Neuronal stem cell (in vitro differentiated cells): ENCODE results near the gene AVL9.

Source experiments
- DNase-seq: peaks from one replicate; pipeline ENCODE4 v3.0.0-alpha.2; 2013; ENCODE audit warnings: low spot score
- H2AFZ ChIP-seq: one replicate; pipeline ENCODE4 v1.6.1; 2013; ENCODE audit warnings: mild to moderate bottlenecking, low read length, inconsistent platforms
- H2AK5ac ChIP-seq: 2 replicates; pipeline ENCODE4 v1.6.1; 2013; ENCODE audit warnings: low read depth, mild to moderate bottlenecking, inconsistent platforms, low read length, moderate library complexity, mixed read lengths
- H2BK120ac ChIP-seq: 2 replicates; pipeline ENCODE4 v1.6.1; 2013; ENCODE audit warnings: low read depth, mild to moderate bottlenecking, inconsistent platforms, low read length, moderate library complexity, mixed read lengths
- H2BK12ac ChIP-seq: one replicate; pipeline ENCODE4 v1.6.1; 2013; ENCODE audit warnings: low read length, inconsistent platforms
- H2BK15ac ChIP-seq: 2 replicates; pipeline ENCODE4 v1.6.1; 2013; ENCODE audit warnings: mild to moderate bottlenecking, low read length, inconsistent platforms, mixed read lengths
- H2BK5ac ChIP-seq: one replicate; pipeline ENCODE4 v1.6.1; 2013; ENCODE audit warnings: inconsistent platforms, mild to moderate bottlenecking, low read length, moderate library complexity
- H3K14ac ChIP-seq: one replicate; pipeline ENCODE4 v1.6.1; 2013; ENCODE audit warnings: low read length, inconsistent platforms
- H3K18ac ChIP-seq: 2 replicates; pipeline ENCODE4 v1.6.1; 2013; ENCODE audit warnings: low read length, inconsistent platforms
- H3K23ac ChIP-seq: 2 replicates; pipeline ENCODE4 v1.6.1; 2013; ENCODE audit warnings: low read depth, mild to moderate bottlenecking, mixed read lengths, low read length, inconsistent platforms; ENCODE audit not compliant: poor library complexity
- H3K27ac ChIP-seq: replicated peaks from 3 replicates; pipeline ENCODE4 v1.5.1; 2013; ENCODE audit warnings: low read length, inconsistent platforms
- H3K27me3 ChIP-seq, 3 experiments: 2 replicates each; pipeline ENCODE4 v1.6.1; 2013; ENCODE audit warnings: low read length in 3 of 3, mild to moderate bottlenecking in 2 of 3, inconsistent platforms in 1 of 3, low read depth in 1 of 3, mixed read lengths in 1 of 3, moderate library complexity in 1 of 3; ENCODE audit not compliant: control insufficient read depth in 3 of 3, insufficient read depth in 3 of 3
- H3K36me3 ChIP-seq, 2 donors: replicated peaks in 1 of 2; 2 replicates each; pipeline ENCODE4 v1.6.1; 2013; ENCODE audit warnings: low read length in 2 of 2; ENCODE audit not compliant: control insufficient read depth in 2 of 2, insufficient read depth in 2 of 2
- H3K4ac ChIP-seq: 2 replicates; pipeline ENCODE4 v1.6.1; 2013; ENCODE audit warnings: inconsistent platforms, mild to moderate bottlenecking, low read length, moderate library complexity
- H3K4me1 ChIP-seq, 2 donors: 1 replicate in 1 of 2; 2 replicates in 1 of 2; pipeline ENCODE4 v1.6.1; 2013; ENCODE audit warnings: low read length in 2 of 2, low read depth in 1 of 2; ENCODE audit not compliant: control insufficient read depth in 2 of 2, insufficient read depth in 1 of 2
- H3K4me2 ChIP-seq: one replicate; pipeline ENCODE4 v1.6.1; 2013; ENCODE audit warnings: mild to moderate bottlenecking, low read length, inconsistent platforms; ENCODE audit not compliant: insufficient read depth, poor library complexity, severe bottlenecking
- H3K4me3 ChIP-seq, 2 donors: 2 replicates each; pipeline ENCODE4 v1.5.1; 2013; ENCODE audit warnings: low read length in 2 of 2, mild to moderate bottlenecking in 2 of 2, inconsistent platforms in 1 of 2, moderate library complexity in 1 of 2
- H3K79me1 ChIP-seq: one replicate; pipeline ENCODE4 v1.6.1; 2013; ENCODE audit warnings: low read depth, mild to moderate bottlenecking, inconsistent platforms, low read length, moderate library complexity
- H3K9ac ChIP-seq: one replicate; pipeline ENCODE4 v1.6.1; 2013; ENCODE audit warnings: mild to moderate bottlenecking, low read depth, low read length, inconsistent platforms; ENCODE audit not compliant: poor library complexity
- H3K9me3 ChIP-seq, 2 donors: replicated peaks in 1 of 2; 2 replicates each; pipeline versions ENCODE3 to v1.6.1; 2013; ENCODE audit warnings: low read length in 2 of 2, mild to moderate bottlenecking in 2 of 2, inconsistent platforms in 1 of 2, low read depth in 1 of 2, mixed read lengths in 1 of 2, moderate library complexity in 1 of 2; ENCODE audit not compliant: control insufficient read depth in 2 of 2, insufficient read depth in 1 of 2
- H4K8ac ChIP-seq: one replicate; pipeline ENCODE4 v1.6.1; 2013; ENCODE audit warnings: low read depth, mild to moderate bottlenecking, inconsistent platforms, low read length, moderate library complexity
- H4K91ac ChIP-seq: one replicate; pipeline ENCODE4 v1.6.1; 2013; ENCODE audit warnings: low read length, low read depth, mild to moderate bottlenecking, inconsistent platforms; ENCODE audit not compliant: poor library complexity
- WGBS, 2 donors: extraction: QIAGEN DNeasy Blood & Tissue Kit; methylation state at CpG; one replicate each; pipeline ENCODE4 v1.1.7; 2013; ENCODE audit warnings: missing lambda C conversion rate in 2 of 2, mixed read lengths in 1 of 2; ENCODE audit not compliant: insufficient read length in 2 of 2, insufficient replicate concordance in 1 of 2; ENCODE audit errors: extremely low coverage in 2 of 2; 5-methylcytosine and 5-hydroxymethylcytosine counted together

AVL9 gene

GRCh38 chr7:32481176-32481575 lies 14.1 kb upstream of the AVL9 start:
- Histone ChIP-seq H3K4me2 (no peak overlapping the region), H3K36me3 (peaks cover 0 to 14% of the 10 kb centered on the region in 2 donors), H2BK12ac (no peak overlapping the region), H3K4ac (no peak overlapping the region), H3K9ac (no peak overlapping the region), H3K9me3 (no peaks in the 10 kb centered on the region), H3K14ac (no peak overlapping the region), H3K27me3 (no peaks in the 10 kb centered on the region), H3K18ac (no peak overlapping the region), H2AK5ac (no peak overlapping the region), H3K4me3 (no peak overlapping the region), H2AFZ (no peak overlapping the region), H2BK5ac (no peak overlapping the region), H4K91ac (no peak overlapping the region), H3K4me1 (peaks cover 0 to 2% of the 10 kb centered on the region in 2 donors), H2BK120ac (no peak overlapping the region), H3K79me1 (no peaks in the 10 kb centered on the region), H3K23ac (no peak overlapping the region), H3K27ac (no peak overlapping the region), H4K8ac (no peak overlapping the region), H2BK15ac (no peak overlapping the region)
- DNase-seq = no peak
- no CpG with 5 or more reads among the region's 1 CpG for WGBS, 2 donors

- Histone ChIP-seq H2AK5ac (no peak overlapping the region), H3K36me3 (peaks cover 0 to 21% of the 10 kb centered on the region in 2 donors), H3K23ac (no peak overlapping the region), H3K14ac (no peak overlapping the region), H4K8ac (no peak overlapping the region), H2BK120ac (no peak overlapping the region), H4K91ac (no peak overlapping the region), H2BK15ac (no peak overlapping the region), H2BK12ac (no peak overlapping the region), H3K27me3 (no peaks in the 10 kb centered on the region), H3K9me3 (no peaks in the 10 kb centered on the region), H3K4ac (no peak overlapping the region), H3K4me2 (no peak overlapping the region), H3K4me3 (no peak overlapping the region), H3K27ac (no peak overlapping the region), H3K9ac (no peak overlapping the region), H2AFZ (no peak overlapping the region), H3K4me1 (peaks cover 0 to 2% of the 10 kb centered on the region in 2 donors), H3K18ac (no peak overlapping the region), H2BK5ac (no peak overlapping the region), H3K79me1 (no peaks in the 10 kb centered on the region)
- DNase-seq = no peak
- WGBS, 2 donors = no CpG with 5 or more reads among the region's 3 CpGs
Measured at GRCh38 chr7:32481921-32482320, 13.4 kb upstream of the AVL9 start.

- DNase-seq = no peak
- no CpG with 5 or more reads among the region's 9 CpGs for WGBS, 2 donors
Measured at GRCh38 chr7:32489788-32490126, 5.5 kb upstream of the AVL9 start.

GRCh38 chr7:32490127-32490796 lies 5.0 kb upstream of the AVL9 start, which contains the start of gene LSM5:
Gene LSM5 (minus strand): TSS chr7:32490380. CDS start chr7:32490365, 15 bp downstream.
- Histone ChIP-seq H3K4ac (no peak within 1 kb of the TSS), H4K8ac (no peak within 1 kb of the TSS), H3K27ac (peak within 1 kb of the TSS; percentile 80), H3K27me3 (no peaks in the 10 kb centered on the region), H3K9ac (peak within 1 kb of the TSS; percentile 96), H4K91ac (no peak within 1 kb of the TSS), H2BK5ac (no peak within 1 kb of the TSS), H3K23ac (no peak within 1 kb of the TSS), H2BK15ac (no peak within 1 kb of the TSS), H3K14ac (no peak within 1 kb of the TSS), H2AFZ (peak within 1 kb of the TSS; percentile 91), H2AK5ac (no peak within 1 kb of the TSS), H3K36me3 (peaks cover 6 to 37% of the 10 kb centered on the region in 2 donors), H3K9me3 (no peaks in the 10 kb centered on the region), H3K18ac (peak within 1 kb of the TSS; percentile 92), H2BK120ac (peak within 1 kb of the TSS; percentile 66), H3K4me1 (peaks cover 0 to 1% of the 10 kb centered on the region in 2 donors), H3K79me1 (no peaks in the 10 kb centered on the region), H3K4me2 (peak within 1 kb of the TSS; percentile 80), H2BK12ac (no peak within 1 kb of the TSS), H3K4me3 (peak within 1 kb of the TSS; percentile 82 to 96)
- WGBS, 2 donors = no CpG with 5 or more reads among the region's 38 CpGs
- peak; percentile 82 for DNase-seq

More at GRCh38 chr7:32489788-32490126, 5.5 kb upstream of the AVL9 start:
- Histone ChIP-seq H3K4me1 (peaks cover 0 to 1% of the 10 kb centered on the region in 2 donors), H4K8ac (no peak overlapping the region), H3K27ac (peak overlapping the region; percentile 80), H3K36me3 (peaks cover 6 to 42% of the 10 kb centered on the region in 2 donors), H2BK120ac (no peak overlapping the region), H2BK12ac (no peak overlapping the region), H3K27me3 (no peaks in the 10 kb centered on the region), H3K4ac (no peak overlapping the region), H2AK5ac (no peak overlapping the region), H3K4me3 (peak overlapping the region; percentile 82 to 96), H3K9ac (peak overlapping the region; percentile 96), H3K79me1 (no peaks in the 10 kb centered on the region), H3K14ac (no peak overlapping the region), H2BK5ac (no peak overlapping the region), H3K18ac (no peak overlapping the region), H2BK15ac (no peak overlapping the region), H2AFZ (peak overlapping the region; percentile 91), H4K91ac (no peak overlapping the region), H3K9me3 (no peaks in the 10 kb centered on the region), H3K4me2 (peak overlapping the region; percentile 50), H3K23ac (no peak overlapping the region)
